GM23338 (cell line): Measurements from ENCODE around the gene CBX2. TPM values are rescaled to one million over a fixed set of nuclear protein-coding genes. Genes with fewer than 3 reads are reported as not detected.

Experiments
- ATAC-seq: fragments of 200-7000 bp; cut with Tn5 transposase; 3 replicates; pipeline ENCODE4 v1.9.1; 2020
- DNase-seq: peaks from one replicate; pipeline ENCODE4 v3.0.0-alpha.2; 2015; ENCODE audit warnings: low spot score
- H2AFZ ChIP-seq: fragments of 200-600 bp; sonication (generic); 2 replicates; pipeline ENCODE4 v1.8.0; 2016; ENCODE audit warnings: antibody characterized with exemption, mild to moderate bottlenecking, moderate library complexity
- H3F3A ChIP-seq: fragments of 200-600 bp; sonication (generic); replicated peaks from 2 replicates; pipeline ENCODE4 v1.8.0; 2017; ENCODE audit warnings: antibody characterized with exemption, mixed run types, low read depth
- H3K27ac ChIP-seq: fragments of 200-600 bp; sonication (generic); 2 replicates; pipeline ENCODE4 v1.6.1; 2016; ENCODE audit warnings: low read depth
- H3K27me3 ChIP-seq: fragments of 200-600 bp; sonication (generic); 2 replicates; pipeline ENCODE4 v1.8.0; 2016; ENCODE audit warnings: mild to moderate bottlenecking, mixed run types, moderate library complexity; ENCODE audit not compliant: insufficient read depth
- H3K36me3 ChIP-seq: fragments of 200-600 bp; sonication (generic); 2 replicates; pipeline ENCODE4 v1.8.0; 2016; ENCODE audit warnings: mild to moderate bottlenecking; ENCODE audit not compliant: insufficient read depth
- H3K4me1 ChIP-seq: fragments of 200-600 bp; sonication (generic); 2 replicates; pipeline ENCODE4 v1.8.0; 2016; ENCODE audit warnings: mild to moderate bottlenecking, moderate library complexity; ENCODE audit not compliant: insufficient read depth
- H3K4me2 ChIP-seq: fragments of 200-600 bp; sonication (generic); 2 replicates; pipeline ENCODE4 v1.7.1; 2017; ENCODE audit warnings: mixed run types
- H3K4me3 ChIP-seq: fragments of 200-600 bp; sonication (generic); 2 replicates; pipeline ENCODE4 v1.6.1; 2016; ENCODE audit warnings: mixed run types
- H3K79me2 ChIP-seq: fragments of 200-600 bp; sonication (generic); replicated peaks from 2 replicates; pipeline ENCODE4 v1.8.0; 2017; ENCODE audit warnings: mild to moderate bottlenecking; ENCODE audit not compliant: insufficient read depth
- H3K9me2 ChIP-seq: fragments of 200-600 bp; sonication (generic); 2 replicates; pipeline ENCODE4 v1.8.0; 2017; ENCODE audit not compliant: insufficient read depth
- H4K20me1 ChIP-seq: fragments of 200-600 bp; sonication (generic); replicated peaks from 2 replicates; pipeline ENCODE4 v1.8.0; 2017; ENCODE audit warnings: mild to moderate bottlenecking; ENCODE audit not compliant: insufficient read depth
- H3K27ac Mint-ChIP-seq: 2 replicates; pipeline ENCODE4 v1.8.0; 2020; ENCODE audit warnings: inconsistent platforms, mild to moderate bottlenecking, moderate library complexity, mixed read lengths
- H3K27me3 Mint-ChIP-seq: 3 replicates; pipeline ENCODE4 v1.8.0; 2022; ENCODE audit warnings: low read depth, mild to moderate bottlenecking, moderate library complexity, mixed read lengths, inconsistent platforms; ENCODE audit not compliant: insufficient read depth, poor library complexity
- H3K36me3 Mint-ChIP-seq: 3 replicates; pipeline ENCODE4 v1.8.0; 2021; ENCODE audit warnings: low read depth, mild to moderate bottlenecking, inconsistent platforms, moderate library complexity, mixed read lengths
- H3K4me1 Mint-ChIP-seq: 3 replicates; pipeline ENCODE4 v1.8.0; 2020; ENCODE audit warnings: mild to moderate bottlenecking, inconsistent platforms, mixed read lengths
- H3K4me3 Mint-ChIP-seq: 3 replicates; pipeline ENCODE4 v1.8.0; 2021; ENCODE audit warnings: moderate library complexity, mild to moderate bottlenecking, inconsistent platforms, mixed read lengths
- H3K9me3 Mint-ChIP-seq: 3 replicates; pipeline ENCODE4 v1.8.0; 2020; ENCODE audit warnings: moderate library complexity, mild to moderate bottlenecking, inconsistent platforms, mixed read lengths
- CREB1 ChIP-seq: fragments of 250-450 bp; sonication (Bioruptor Pico); IDR thresholded peaks from 2 replicates; pipeline ENCODE4 v1.5.0; 2020; ENCODE audit warnings: low read depth, mild to moderate bottlenecking, moderate library complexity
- EZH2 ChIP-seq: fragments of 200-600 bp; sonication (generic); IDR thresholded peaks from one replicate; pipeline ENCODE4 v1.8.0; 2017; ENCODE audit warnings: antibody characterized with exemption, mild to moderate bottlenecking, low read depth; ENCODE audit not compliant: unreplicated experiment
- EZH2phosphoT487 ChIP-seq: fragments of 200-600 bp; sonication (generic); IDR thresholded peaks from one replicate; pipeline ENCODE4 v1.8.1; 2018; ENCODE audit warnings: antibody characterized with exemption; ENCODE audit not compliant: unreplicated experiment
- JUNB ChIP-seq: IDR thresholded peaks from one replicate; pipeline ENCODE4 v1.6.1; 2016; ENCODE audit warnings: antibody characterized with exemption; ENCODE audit not compliant: unreplicated experiment
- NANOG ChIP-seq: IDR thresholded peaks from 2 replicates; pipeline ENCODE4 v1.6.1; 2016; ENCODE audit warnings: antibody characterized with exemption, borderline replicate concordance
- POLR2AphosphoS5 ChIP-seq: IDR thresholded peaks from 2 replicates; pipeline ENCODE4 v1.6.1; 2016; ENCODE audit warnings: antibody characterized with exemption, low read depth
- STAT1 ChIP-seq: IDR thresholded peaks from one replicate; pipeline ENCODE4 v1.6.1; 2016; ENCODE audit warnings: antibody characterized with exemption; ENCODE audit not compliant: unreplicated experiment
- ZNF114 ChIP-seq: fragments of 250-450 bp; sonication (Bioruptor Pico); IDR thresholded peaks from 2 replicates; pipeline ENCODE4 v1.5.0; 2020; ENCODE audit warnings: mild to moderate bottlenecking, moderate library complexity
- ZNF331 ChIP-seq: fragments of 250-450 bp; sonication (Bioruptor Pico); IDR thresholded peaks from 2 replicates; pipeline ENCODE4 v1.5.0; 2020; ENCODE audit warnings: low read depth, mild to moderate bottlenecking, moderate library complexity
- polyA plus RNA-seq: library from polyadenylated mRNA; unstranded; fragments of >200 nt; fragmentation: Nextera tagmentation; extraction: Ambion mirVana; gene quantifications from 2 replicates; pipeline ENCODE4 v1.2.1, GENCODE V29; 2016
- total RNA-seq: library from RNA; depleted of rRNA; stranded (reverse); fragments of >200 nt; shearing (Covaris generic); gene quantifications from 2 replicates; pipeline ENCODE4 v1.2.3, GENCODE V29; 2014
- TF ChIP-seq, protein P1 (sequence below): IDR thresholded peaks from one replicate; pipeline ENCODE4 v1.6.1; 2018; ENCODE audit warnings: antibody characterized with exemption; ENCODE audit not compliant: unreplicated experiment
- TF ChIP-seq, protein P2 (sequence below), 2 experiments: fragments of 200-600 bp in 1 of 2; sonication (generic) in 1 of 2; conservative IDR thresholded peaks; 2 replicates each; pipeline versions ENCODE4 v1.5.1 to v1.6.1; 2016 to 2017; ENCODE audit warnings: antibody characterized with exemption in 2 of 2, low read depth in 2 of 2, mild to moderate bottlenecking in 2 of 2, moderate library complexity in 1 of 2
- TF ChIP-seq, protein P3 (sequence below): fragments of 250-450 bp; sonication (Bioruptor Pico); IDR thresholded peaks from 2 replicates; pipeline ENCODE4 v1.5.0; 2020; ENCODE audit warnings: mild to moderate bottlenecking, moderate library complexity
- TF ChIP-seq, protein P4 (sequence below): IDR thresholded peaks from 2 replicates; pipeline ENCODE4 v1.6.1; 2016; ENCODE audit warnings: antibody characterized with exemption

The CBX2 gene
- total and polyA plus RNA-seq, 2 experiments from 2014 or later = 26.6 to 114 TPM

DNA sequence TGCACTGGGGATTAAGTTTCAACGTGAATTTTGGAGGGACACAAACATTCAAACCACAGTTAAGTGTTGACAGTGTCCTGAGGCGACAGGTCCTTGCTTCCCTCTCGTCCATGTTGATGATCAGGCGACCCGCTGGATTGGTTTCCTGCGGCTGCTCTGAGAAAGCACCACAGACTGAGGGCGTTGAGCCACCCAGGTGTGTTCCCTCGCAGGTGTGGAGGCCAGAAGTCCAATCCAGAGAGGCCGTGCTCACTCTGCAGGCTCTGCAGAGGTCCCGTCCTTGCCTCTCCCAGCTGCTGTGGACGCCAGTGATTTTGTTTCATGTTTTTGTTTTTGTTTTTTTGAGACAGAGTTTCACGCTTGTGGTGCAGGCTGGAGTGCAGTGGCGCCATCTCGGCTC is 22.4 kb upstream of the CBX2 start:
- Histone ChIP-seq H3K27me3 (peaks cover 7% of the 10 kb centered on the region; the same call in 1 of the 2 replicates), H3K9me2 (no peaks in the 10 kb centered on the region), H3F3A (no peaks in the 10 kb centered on the region), H3K27ac (no peak overlapping the region), H3K79me2 (no peaks in the 10 kb centered on the region), H3K36me3 (no peaks in the 10 kb centered on the region), H3K4me3 (no peak overlapping the region), H3K4me1 (no peaks in the 10 kb centered on the region), H2AFZ (no peak overlapping the region), H3K4me2 (no peak overlapping the region), H4K20me1 (no peaks in the 10 kb centered on the region)
- H3K27ac Mint-ChIP-seq = no peak overlapping the region
- no peaks in the 10 kb centered on the region for H3K4me1 Mint-ChIP-seq
- no peaks in the 10 kb centered on the region for H3K9me3 Mint-ChIP-seq
- TF ChIP-seq CREB1 (no peak), ZNF114 (CRISPR knock-in tag) (no peak), POLR2AphosphoS5 (no peak), EZH2phosphoT487 (no peak), ZNF331 (CRISPR knock-in tag) (no peak), NANOG (no peak), EZH2 (no peak), JUNB (no peak), STAT1 (no peak)
- TF ChIP-seq, protein P1, sequence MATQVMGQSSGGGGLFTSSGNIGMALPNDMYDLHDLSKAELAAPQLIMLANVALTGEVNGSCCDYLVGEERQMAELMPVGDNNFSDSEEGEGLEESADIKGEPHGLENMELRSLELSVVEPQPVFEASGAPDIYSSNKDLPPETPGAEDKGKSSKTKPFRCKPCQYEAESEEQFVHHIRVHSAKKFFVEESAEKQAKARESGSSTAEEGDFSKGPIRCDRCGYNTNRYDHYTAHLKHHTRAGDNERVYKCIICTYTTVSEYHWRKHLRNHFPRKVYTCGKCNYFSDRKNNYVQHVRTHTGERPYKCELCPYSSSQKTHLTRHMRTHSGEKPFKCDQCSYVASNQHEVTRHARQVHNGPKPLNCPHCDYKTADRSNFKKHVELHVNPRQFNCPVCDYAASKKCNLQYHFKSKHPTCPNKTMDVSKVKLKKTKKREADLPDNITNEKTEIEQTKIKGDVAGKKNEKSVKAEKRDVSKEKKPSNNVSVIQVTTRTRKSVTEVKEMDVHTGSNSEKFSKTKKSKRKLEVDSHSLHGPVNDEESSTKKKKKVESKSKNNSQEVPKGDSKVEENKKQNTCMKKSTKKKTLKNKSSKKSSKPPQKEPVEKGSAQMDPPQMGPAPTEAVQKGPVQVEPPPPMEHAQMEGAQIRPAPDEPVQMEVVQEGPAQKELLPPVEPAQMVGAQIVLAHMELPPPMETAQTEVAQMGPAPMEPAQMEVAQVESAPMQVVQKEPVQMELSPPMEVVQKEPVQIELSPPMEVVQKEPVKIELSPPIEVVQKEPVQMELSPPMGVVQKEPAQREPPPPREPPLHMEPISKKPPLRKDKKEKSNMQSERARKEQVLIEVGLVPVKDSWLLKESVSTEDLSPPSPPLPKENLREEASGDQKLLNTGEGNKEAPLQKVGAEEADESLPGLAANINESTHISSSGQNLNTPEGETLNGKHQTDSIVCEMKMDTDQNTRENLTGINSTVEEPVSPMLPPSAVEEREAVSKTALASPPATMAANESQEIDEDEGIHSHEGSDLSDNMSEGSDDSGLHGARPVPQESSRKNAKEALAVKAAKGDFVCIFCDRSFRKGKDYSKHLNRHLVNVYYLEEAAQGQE = no peak
- TF ChIP-seq, protein P2, sequence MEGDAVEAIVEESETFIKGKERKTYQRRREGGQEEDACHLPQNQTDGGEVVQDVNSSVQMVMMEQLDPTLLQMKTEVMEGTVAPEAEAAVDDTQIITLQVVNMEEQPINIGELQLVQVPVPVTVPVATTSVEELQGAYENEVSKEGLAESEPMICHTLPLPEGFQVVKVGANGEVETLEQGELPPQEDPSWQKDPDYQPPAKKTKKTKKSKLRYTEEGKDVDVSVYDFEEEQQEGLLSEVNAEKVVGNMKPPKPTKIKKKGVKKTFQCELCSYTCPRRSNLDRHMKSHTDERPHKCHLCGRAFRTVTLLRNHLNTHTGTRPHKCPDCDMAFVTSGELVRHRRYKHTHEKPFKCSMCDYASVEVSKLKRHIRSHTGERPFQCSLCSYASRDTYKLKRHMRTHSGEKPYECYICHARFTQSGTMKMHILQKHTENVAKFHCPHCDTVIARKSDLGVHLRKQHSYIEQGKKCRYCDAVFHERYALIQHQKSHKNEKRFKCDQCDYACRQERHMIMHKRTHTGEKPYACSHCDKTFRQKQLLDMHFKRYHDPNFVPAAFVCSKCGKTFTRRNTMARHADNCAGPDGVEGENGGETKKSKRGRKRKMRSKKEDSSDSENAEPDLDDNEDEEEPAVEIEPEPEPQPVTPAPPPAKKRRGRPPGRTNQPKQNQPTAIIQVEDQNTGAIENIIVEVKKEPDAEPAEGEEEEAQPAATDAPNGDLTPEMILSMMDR (conservative IDR thresholded peaks at IDR 0.05; ENCODE audit: low read depth in 2 of 2) = no peak
- TF ChIP-seq, protein P3, sequence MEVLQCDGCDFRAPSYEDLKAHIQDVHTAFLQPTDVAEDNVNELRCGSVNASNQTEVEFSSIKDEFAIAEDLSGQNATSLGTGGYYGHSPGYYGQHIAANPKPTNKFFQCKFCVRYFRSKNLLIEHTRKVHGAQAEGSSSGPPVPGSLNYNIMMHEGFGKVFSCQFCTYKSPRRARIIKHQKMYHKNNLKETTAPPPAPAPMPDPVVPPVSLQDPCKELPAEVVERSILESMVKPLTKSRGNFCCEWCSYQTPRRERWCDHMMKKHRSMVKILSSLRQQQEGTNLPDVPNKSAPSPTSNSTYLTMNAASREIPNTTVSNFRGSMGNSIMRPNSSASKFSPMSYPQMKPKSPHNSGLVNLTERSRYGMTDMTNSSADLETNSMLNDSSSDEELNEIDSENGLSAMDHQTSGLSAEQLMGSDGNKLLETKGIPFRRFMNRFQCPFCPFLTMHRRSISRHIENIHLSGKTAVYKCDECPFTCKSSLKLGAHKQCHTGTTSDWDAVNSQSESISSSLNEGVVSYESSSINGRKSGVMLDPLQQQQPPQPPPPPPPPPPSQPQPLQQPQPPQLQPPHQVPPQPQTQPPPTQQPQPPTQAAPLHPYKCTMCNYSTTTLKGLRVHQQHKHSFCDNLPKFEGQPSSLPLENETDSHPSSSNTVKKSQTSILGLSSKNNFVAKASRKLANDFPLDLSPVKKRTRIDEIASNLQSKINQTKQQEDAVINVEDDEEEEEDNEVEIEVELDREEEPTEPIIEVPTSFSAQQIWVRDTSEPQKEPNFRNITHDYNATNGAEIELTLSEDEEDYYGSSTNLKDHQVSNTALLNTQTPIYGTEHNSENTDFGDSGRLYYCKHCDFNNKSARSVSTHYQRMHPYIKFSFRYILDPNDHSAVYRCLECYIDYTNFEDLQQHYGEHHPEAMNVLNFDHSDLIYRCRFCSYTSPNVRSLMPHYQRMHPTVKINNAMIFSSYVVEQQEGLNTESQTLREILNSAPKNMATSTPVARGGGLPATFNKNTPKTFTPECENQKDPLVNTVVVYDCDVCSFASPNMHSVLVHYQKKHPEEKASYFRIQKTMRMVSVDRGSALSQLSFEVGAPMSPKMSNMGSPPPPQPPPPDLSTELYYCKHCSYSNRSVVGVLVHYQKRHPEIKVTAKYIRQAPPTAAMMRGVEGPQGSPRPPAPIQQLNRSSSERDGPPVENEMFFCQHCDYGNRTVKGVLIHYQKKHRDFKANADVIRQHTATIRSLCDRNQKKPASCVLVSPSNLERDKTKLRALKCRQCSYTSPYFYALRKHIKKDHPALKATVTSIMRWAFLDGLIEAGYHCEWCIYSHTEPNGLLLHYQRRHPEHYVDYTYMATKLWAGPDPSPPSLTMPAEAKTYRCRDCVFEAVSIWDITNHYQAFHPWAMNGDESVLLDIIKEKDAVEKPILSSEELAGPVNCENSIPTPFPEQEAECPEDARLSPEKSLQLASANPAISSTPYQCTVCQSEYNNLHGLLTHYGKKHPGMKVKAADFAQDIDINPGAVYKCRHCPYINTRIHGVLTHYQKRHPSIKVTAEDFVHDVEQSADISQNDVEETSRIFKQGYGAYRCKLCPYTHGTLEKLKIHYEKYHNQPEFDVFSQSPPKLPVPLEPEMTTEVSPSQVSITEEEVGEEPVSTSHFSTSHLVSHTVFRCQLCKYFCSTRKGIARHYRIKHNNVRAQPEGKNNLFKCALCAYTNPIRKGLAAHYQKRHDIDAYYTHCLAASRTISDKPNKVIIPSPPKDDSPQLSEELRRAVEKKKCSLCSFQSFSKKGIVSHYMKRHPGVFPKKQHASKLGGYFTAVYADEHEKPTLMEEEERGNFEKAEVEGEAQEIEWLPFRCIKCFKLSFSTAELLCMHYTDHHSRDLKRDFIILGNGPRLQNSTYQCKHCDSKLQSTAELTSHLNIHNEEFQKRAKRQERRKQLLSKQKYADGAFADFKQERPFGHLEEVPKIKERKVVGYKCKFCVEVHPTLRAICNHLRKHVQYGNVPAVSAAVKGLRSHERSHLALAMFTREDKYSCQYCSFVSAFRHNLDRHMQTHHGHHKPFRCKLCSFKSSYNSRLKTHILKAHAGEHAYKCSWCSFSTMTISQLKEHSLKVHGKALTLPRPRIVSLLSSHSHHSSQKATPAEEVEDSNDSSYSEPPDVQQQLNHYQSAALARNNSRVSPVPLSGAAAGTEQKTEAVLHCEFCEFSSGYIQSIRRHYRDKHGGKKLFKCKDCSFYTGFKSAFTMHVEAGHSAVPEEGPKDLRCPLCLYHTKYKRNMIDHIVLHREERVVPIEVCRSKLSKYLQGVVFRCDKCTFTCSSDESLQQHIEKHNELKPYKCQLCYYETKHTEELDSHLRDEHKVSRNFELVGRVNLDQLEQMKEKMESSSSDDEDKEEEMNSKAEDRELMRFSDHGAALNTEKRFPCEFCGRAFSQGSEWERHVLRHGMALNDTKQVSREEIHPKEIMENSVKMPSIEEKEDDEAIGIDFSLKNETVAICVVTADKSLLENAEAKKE (CRISPR knock-in tag) = no peak
- TF ChIP-seq, protein P4, sequence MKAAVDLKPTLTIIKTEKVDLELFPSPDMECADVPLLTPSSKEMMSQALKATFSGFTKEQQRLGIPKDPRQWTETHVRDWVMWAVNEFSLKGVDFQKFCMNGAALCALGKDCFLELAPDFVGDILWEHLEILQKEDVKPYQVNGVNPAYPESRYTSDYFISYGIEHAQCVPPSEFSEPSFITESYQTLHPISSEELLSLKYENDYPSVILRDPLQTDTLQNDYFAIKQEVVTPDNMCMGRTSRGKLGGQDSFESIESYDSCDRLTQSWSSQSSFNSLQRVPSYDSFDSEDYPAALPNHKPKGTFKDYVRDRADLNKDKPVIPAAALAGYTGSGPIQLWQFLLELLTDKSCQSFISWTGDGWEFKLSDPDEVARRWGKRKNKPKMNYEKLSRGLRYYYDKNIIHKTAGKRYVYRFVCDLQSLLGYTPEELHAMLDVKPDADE = no peak
- no peak overlapping the region for H3K4me3 Mint-ChIP-seq
- H3K36me3 Mint-ChIP-seq = no peaks in the 10 kb centered on the region
- peaks cover 15% of the 10 kb centered on the region for H3K27me3 Mint-ChIP-seq
- ATAC-seq (no peak), DNase-seq (no peak)
